SIG-M5 treated with dmso at 0.1 percent for 504 hours (cell line): ENCODE data around the gene ATP4B.

ENCODE experiments used
- DNase-seq: peaks from one replicate; lab custom pipeline; 2025; ENCODE audit not compliant: unreplicated experiment; lab: John Stamatoyannopoulos, UW

The ATP4B gene

DNA sequence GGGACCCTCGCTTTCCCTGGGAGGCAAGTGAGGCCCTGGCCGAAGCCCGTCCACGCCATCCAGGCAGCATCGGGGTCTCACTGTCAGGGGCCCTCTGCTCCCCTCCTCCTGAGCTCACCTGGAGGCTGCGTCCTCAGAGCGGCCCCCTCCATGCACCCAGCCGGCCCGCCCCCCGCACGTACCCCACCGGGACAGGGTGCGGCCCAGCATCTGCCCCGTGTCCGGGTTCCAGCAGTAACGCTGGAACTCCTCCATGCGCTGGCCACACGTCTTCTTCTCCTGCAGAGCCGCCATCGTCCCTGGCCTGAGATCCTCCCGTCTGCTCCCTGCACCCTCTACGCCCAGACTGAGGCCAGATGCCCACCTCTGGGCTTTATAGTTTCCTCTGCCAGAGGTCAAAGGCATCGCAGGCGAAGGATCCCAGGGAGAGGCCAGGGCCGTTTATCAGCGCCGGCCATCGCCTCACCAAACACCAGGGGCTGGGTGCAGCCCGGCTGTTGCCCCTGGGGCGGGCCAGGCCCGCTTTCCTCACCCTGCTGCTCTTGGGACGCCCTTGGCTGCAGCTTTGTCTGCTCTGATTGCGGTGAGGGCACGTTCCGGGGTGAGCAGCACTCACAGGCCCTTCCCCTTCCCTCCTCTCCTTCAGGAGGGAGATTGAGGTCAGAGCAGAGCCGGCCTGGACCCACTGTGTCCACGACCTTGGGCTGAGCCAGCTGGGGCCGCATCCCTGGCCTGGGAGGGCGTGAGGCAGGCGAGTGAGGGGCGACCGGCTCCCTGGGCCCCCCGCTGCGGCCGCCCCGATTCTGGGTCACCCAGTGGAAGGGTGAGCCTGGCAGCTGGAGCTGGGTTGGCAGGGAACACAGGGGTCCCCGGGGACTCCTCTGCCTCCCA lies at the start of gene ATP4B:
Gene ATP4B, minus strand, starts transcription at position 348 of the 891 bp plus-strand sequence. Its CDS starts 54 bp downstream, at position 294.
- no peak for DNase-seq

DNA sequence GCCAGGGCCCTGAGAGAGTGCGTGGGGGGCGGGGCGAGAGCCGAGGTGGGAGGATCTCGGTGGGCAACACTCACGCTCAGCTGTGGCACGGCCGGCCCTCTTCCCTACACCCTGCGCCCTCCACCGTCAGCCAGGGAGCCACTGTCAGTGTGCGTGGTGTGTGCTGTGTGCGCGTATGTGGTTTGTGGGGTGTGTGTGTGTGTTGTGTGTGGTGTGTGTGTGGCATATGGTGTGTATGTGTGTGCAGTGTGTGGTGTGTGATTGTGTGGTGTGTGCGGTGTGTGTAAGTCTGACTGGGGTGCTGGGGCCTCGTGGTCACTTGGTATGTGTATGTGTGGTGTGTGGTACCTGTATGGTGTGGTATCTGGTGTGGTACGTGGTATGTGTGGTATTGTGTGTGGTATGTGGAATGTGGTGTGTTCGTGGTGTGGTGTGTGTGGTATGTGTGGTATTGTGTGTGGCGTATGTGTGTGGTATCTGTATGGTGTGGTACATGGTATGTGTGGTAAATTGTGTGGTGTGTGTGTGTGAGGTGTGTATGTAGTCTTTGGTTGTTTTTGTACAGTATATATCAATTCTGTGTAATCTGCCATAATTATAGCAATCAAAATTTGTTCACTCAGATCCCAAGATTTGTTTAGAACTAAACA lies 14.1 kb upstream of the ATP4B start:
- no peak for DNase-seq

DNA sequence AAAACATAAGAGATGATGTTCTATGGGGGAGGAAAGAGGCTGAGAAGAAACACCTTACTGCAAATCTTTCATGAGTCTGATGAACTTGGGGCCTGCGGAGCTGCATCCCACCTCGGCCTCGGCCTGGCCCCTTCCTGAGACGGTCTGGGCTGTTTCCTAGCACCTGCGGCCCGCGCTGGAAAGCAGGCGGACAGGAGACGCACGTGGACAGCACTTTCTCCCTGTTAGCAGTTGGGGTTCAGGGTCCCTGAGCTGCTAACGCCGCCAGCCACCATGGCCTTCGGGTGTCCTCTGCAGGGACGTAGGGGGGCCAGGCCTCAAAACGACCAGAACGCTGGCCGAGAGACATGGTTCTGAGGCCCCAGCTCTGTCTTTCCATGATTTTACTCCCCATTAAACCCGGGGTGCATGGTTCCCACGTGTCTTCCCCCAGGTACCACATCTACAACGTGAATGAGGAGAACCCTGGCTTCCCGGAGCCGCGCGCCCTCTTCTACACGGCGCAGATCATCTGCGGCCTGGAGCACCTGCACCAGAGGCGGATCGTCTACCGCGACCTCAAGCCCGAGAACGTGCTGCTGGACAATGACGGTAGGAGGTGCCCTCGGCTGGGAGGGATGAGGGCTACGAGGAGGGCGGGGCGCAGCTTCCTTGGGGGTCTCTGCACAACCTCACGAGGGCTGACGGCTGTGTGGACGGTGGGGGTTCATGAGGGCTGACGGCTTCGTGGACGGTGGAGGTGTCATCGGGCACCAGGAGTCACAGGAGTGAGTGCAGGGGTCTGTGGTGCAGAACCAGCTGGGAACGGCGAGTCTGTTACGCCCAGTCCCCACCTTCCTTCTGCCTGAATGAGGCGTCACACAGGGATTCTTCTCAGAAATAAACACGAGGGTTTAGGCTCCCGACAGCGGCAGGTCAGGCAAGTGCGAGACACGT lies 13.3 kb upstream of the ATP4B start:
- DNase-seq = no peak

DNA sequence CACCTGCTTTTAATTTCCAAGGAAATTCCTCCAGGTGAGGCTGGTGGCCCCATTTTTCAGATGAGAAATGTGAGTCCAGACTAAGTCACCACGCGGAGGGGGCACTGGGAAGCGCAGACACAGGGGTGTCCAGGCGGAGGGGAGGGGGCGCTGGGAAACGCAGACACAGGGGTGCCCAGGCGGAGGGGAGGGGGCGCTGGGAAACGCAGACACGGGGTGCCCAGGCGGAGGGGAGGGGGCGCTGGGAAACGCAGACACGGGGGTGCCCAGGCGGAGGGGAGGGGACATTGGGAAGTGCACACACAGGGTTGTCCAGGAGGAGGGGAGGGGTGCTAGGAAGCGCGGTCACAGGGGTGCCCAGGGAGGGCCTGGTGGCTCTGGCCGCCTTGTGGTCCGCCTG lies 12.5 kb upstream of the ATP4B start:
- no peak for DNase-seq

DNA sequence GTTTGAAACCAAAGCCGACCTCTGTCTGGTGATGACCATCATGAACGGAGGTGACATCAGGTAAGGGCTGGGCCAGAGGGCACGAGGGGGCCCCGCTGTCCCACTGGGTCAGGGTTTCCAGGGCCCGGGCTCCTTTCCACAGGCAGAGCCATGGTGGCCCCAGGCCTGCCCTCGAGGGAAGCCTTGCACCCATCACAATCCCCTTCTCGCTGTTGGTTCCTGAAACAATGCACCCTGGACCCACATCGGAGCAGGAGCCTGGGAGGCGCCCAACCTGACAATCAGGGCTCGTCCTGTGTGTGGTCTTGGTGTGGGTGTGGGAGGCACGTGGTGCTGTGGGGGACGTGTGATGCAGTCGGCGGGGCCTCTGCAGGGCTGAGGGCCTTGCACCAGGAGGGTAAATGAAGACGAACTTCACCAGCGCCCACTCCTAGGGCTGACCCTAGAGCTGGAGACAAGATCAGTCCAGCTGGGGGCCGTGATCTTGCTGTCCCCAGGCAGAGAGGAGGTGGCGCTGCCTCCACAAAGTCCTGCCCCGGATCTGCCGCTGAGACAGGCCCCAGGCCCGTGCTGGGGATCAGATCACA lies 11.8 kb upstream of the ATP4B start:
- no peak for DNase-seq

DNA sequence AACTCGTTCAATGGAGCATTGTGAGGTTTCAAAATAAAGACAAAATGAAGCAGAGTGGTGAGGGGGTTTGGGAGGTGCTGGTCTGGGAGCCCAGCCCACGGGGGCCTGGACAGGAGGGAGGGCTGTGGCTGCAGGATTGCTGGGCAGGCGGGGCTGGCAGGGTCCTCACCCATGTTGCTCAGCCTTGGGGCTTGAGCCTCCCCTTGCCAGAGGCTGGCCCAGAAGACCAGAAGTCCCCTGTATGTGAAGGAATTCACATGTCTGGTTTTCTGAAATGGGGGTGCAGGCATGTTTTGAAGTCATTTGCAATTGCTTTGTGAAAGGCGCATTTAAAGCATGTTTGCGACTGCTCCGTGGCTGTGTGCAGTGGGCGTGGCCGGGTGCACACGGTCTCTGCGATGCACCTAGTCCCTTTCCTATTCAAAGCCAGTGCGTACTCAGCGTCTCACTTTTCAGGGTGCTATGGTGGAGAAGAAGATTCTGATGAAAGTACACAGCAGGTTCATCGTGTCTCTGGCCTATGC lies 11.3 kb upstream of the ATP4B start:
- DNase-seq = no peak

DNA sequence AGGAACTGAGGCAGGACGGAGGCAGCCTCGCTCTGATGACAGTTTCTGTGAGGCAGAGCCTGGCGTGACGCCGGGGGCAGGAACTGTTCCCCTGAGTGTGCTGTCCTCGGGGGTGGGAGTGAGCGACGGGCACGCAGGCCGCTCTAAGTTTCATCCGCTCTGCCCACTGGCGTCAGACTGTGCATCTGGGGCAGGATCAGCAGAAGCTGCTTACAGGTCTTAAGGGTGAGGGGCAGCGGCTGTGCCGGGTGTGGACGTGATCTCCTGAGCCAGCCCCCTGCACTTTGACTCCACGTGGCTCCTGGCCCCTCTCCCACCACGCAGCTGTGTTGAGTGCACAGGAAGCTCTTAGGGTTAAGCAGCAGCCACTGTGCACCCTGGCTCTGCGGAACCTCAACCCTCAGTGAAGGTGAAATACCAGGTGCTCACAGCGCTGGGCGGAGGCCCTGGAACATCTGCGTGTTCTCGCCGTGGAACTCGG lies 10.5 kb upstream of the ATP4B start:
- DNase-seq = no peak

DNA sequence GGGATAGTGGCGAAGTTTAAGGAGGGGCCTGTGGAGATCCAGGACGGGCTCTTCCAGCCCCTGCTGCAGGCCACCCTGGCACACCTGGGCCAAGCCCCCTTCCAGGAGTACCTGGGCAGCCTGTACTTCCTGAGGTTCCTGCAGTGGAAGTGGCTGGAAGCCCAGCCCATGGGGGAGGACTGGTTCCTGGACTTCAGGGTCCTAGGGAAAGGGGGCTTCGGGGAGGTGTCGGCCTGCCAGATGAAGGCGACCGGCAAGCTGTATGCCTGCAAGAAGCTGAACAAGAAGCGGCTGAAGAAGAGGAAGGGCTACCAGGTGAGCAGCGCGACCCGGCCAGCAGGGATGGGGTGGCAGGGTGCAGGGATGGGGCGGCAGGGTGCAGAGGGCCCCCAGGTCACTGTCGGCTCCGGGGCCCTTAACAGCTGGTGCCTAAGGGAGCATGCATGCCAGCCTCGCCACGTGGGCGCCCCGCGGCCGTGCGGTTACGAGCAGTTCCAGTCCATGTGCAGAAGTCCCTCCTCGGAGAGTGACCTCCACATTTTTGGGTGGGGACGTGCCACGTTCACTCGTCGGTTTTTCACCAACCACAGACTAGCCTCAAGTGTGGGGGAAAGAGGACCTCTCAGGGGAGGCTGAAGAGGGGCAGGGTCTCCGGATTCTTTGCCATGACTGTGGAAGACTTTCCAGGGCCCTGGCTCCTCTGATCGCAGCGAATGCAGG lies 9.9 kb upstream of the ATP4B start:
- DNase-seq = no peak

DNA sequence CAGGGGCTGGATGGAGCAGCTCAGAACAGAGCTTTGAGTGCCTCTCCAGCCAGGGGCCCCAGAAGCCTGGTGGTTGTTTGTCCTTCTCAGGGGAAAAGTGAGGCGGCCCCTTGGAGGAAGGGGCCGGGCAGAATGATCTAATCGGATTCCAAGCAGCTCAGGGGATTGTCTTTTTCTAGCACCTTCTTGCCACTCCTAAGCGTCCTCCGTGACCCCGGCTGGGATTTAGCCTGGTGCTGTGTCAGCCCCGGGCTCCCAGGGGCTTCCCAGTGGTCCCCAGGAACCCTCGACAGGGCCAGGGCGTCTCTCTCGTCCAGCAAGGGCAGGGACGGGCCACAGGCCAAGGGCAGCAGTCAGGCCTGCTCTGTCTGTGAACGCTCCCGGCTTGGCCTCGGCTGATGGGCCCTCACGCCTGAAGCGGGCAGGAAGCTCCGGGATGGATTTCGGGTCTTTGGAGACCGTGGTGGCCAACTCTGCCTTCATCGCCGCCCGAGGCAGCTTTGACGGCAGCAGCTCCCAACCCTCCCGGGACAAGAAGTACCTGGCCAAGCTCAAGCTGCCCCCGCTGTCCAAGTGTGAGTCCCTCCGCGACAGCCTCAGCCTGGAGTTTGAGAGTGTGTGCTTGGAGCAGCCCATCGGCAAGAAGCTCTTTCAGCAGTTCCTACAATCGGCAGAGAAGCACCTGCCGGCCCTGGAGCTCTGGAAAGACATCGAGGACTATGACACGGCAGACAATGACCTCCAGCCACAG lies 9.1 kb upstream of the ATP4B start, which contains the start of gene GRK1:
Gene GRK1, plus strand, starts transcription at position 269 of the 751 bp plus-strand sequence. Its CDS starts 168 bp downstream, at position 437.
- DNase-seq = no peak

DNA sequence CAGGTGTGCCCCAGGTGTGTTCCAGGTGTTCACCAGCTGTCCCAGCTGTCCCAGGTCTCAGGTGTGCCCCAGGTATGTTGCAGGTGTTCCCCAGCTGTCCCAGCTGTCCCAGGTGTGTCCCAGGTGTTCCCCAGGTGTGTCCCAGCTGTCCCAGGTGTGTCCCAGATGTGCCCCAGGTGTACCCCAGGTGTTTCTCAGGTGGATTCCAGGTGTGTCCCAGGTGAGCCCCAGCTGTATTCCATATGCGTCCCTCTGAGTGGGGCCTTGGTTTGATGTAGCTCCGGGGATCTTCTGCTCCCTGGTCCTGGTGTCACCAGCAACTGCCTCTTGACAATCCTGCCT lies 8.3 kb upstream of the ATP4B start:
- no peak for DNase-seq

DNA sequence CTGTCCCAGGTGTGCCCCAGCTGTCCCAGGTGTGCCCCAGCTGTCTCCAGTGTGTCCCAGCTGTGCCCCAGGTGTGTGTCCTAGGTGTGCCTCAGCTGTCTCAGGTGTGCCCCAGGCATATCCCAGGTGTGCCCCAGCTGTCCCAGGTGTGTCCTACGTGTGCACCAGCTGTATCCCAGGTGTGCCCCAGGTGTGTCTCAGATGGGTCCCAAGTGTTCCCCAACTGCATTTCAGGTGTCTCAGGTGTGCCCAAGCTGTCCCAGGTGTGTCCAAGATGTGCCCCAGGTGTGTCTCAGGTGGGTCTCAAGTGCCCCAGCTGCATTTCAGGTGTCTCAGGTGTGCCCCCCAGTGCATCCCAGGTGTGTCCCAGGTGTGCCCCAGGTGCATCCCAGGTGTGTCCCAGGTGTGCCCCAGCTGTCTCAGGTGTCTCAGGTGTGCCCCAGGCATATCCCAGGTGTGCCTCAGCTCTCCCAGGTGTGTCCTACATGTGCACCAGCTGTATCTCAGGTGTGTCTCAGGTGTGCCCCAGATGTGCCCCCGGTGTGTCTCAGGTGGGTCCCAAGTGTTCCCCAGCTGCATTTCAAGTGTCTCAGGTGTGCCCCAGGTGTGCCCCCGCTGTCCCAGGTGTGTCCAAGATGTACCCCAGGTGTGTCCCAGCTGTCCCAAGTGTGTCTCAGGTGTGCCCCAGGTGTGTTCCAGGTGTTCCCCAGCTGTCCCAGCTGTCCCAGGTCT lies 7.8 kb upstream of the ATP4B start:
- DNase-seq = no peak

DNA sequence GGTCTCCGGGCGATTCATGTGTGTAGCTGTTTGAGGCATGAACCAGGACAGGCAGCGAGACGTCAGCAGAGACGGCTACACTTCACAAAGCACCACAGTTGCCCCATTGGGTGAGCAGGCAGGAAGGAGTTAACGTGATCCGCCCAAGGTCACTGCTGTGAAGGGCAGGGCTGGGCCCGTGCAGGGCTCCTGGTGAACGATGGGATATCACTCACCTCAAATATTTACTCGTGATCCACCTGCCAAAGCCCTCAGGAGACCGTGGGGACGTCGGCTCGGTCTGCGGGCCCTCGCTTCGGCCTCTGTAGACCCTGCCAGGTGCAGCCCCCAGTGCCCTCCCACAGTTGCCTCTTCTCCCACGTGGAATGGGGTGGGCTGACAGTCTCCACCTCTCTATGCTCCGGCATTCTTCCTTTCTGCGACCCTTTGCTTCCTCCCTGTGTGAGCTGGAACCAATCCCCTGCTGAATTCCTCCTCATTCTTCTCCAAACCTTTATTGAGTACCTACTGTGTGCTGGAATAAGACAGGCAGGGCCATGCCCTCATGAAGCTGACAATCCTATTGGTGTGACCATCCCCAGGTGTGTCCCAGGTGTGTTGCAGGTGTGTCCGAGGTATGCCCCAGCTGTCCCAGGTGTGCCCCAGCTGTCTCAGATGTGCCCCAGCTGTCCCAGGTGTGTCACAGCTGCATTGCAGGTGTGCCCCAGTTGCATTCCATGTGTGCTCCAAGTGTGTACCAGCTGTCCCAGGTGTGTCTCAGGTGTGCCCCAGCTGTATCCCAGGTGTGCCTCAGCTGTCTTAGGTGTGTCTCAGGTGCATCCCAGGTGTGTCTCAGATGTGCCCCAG lies 7.0 kb upstream of the ATP4B start:
- DNase-seq = no peak

DNA sequence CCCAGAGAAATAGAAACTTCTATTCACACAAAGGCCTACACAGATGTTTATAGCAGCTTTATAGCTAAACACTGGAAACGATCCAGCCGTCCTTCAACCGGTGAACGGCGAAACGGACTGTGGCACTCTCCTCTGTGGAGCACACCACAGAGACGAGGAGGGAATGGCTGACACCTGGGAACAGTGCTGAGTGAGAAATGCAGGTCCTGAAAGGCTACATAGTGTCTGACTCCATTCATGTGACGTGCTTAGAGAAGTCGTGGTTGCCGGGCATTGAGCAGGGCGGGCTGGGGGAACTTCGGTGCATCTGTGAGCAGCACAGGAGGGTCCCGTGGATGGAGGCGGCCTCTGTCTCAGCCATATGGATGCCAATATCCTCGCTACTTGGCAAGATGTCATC lies 5.9 kb upstream of the ATP4B start:
- no peak for DNase-seq

DNA sequence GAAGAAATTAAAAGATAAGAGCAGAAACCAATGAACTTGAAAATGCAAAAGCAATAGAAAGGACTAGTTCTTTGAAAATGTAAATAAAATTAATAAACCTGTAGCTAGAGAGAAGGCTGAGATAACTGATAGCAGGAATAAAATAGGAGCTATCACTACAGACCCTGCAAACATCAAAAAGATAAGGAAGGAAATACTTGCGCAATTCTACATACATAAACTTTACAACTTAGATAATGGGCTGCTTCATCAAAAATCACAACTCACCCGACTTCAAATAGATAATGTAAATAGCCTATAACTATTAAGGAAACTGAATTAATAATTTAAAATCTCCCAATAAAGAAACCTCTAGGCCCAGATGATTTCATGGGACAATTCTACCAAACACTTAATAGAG lies 3.5 kb upstream of the ATP4B start:
- no peak for DNase-seq

DNA sequence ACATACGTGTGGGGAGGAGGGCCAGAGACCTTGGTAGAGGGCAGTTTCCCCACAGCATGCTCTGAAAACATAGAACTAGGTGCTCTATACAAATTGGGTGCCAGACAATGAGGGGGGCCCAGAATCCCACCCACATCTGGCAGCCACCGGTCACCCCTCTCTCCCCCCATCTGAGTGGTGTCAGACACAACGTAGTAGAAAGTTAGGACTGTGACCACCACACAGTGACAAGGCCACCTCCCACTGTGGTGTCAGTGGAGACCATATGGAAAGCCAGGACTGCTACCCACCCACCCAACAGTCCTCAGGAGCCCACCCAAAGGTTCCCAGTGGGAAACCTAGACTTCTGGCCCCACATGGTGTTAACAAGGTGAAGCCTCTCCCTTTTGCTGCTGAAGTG lies 2.1 kb upstream of the ATP4B start:
- DNase-seq = no peak

DNA sequence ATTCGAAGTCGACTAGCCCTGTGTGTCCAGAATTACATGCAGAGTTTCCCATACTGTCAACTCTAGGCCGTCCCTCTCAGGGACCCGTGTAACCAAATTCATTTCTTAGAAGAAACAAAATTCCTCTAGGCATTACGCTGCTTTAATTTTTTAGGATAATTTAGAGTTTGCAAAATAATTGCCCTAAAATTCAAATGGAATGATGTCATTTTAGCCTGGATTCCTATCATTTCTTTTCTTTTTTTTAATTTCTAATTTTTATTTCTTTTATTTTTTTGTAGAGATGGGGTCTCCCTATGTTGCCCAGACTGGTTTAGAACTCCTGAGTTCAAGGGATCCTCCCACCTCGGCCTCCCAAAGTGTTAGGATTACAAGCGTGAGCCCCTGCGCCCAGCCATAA lies 1.3 kb upstream of the ATP4B start:
- DNase-seq = no peak

DNA sequence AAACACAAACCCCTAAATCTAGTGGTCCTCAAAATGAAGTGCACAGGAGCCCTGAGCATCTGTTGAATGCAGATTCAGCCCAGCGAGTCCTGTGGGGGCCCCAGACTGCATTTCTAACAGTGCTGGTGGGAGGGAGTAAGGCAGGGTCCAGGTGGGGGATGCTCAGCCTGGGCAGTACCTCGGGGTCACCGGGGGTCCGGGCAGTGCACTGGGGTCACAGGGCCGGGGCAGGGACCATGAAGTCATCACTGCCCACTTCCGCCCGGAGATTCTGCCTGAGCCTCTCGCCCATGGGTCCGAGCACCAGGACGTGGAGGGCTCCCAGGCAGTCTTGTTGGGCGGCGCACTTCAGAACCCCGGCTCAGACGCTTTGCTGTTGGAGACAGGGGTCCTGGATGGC lies 838 bp upstream of the ATP4B start:
- DNase-seq = no peak
